MCF 10A (cell line): ENCODE data around the gene OLFM1. TPM values are rescaled to one million over a fixed set of nuclear protein-coding genes. Genes with fewer than 3 reads are reported as not detected.
"Not testable (repeated sequence)": the region's sequence is repeated elsewhere in the genome, so short reads cannot be mapped to it uniquely, and the experiment has no call there.

Experiments used
- BruUV-seq: library from RNA; stranded (reverse); fragments of 400-500 nt; replicated peaks from 2 replicates; lab custom pipeline; 2021; lab: Mats Ljungman, UMichigan
- CTCF ChIA-PET: fragments of 300-600 bp; sonication (Branson Sonifier 250); formaldehyde crosslinking; extraction: SDS; loops from one replicate; lab custom pipeline; 2021; ENCODE audit warnings: antibody characterized with exemption, inconsistent platforms; lab: Yijun Ruan, JAX
- POLR2A ChIA-PET: fragments of 300-600, 350-650 bp; sonication (Branson Sonifier 250); formaldehyde crosslinking; extraction: SDS; loops from one replicate; lab custom pipeline; 2020; ENCODE audit warnings: antibody characterized with exemption, inconsistent platforms; lab: Yijun Ruan, JAX
- DNase-seq: peaks from one replicate; pipeline ENCODE4 v3.0.0-alpha.2; 2018; ENCODE audit not compliant: unreplicated experiment
- H3K27ac Mint-ChIP-seq: one replicate; pipeline ENCODE4 v1.8.0; 2022; ENCODE audit warnings: mild to moderate bottlenecking, low read depth, mixed read lengths; ENCODE audit not compliant: unreplicated experiment
- H3K27me3 Mint-ChIP-seq: one replicate; pipeline ENCODE4 v1.8.0; 2022; ENCODE audit warnings: mixed read lengths; ENCODE audit not compliant: insufficient read depth, unreplicated experiment
- H3K36me3 Mint-ChIP-seq: one replicate; pipeline ENCODE4 v1.8.0; 2022; ENCODE audit warnings: mild to moderate bottlenecking, moderate library complexity, mixed read lengths; ENCODE audit not compliant: insufficient read depth, unreplicated experiment
- H3K4me1 Mint-ChIP-seq: one replicate; pipeline ENCODE4 v1.8.0; 2022; ENCODE audit warnings: mixed read lengths; ENCODE audit not compliant: insufficient read depth, unreplicated experiment
- H3K4me3 Mint-ChIP-seq: one replicate; pipeline ENCODE4 v1.8.0; 2022; ENCODE audit warnings: mild to moderate bottlenecking, moderate library complexity, mixed read lengths; ENCODE audit not compliant: unreplicated experiment
- H3K9me3 Mint-ChIP-seq: one replicate; pipeline ENCODE4 v1.8.0; 2022; ENCODE audit warnings: mixed read lengths; ENCODE audit not compliant: unreplicated experiment
- CTCF ChIP-seq: fragments of 200-600 bp; IDR thresholded peaks from one replicate; pipeline ENCODE4 v1.8.0; 2022; ENCODE audit warnings: antibody characterized with exemption, mild to moderate bottlenecking; ENCODE audit not compliant: unreplicated experiment
- intact Hi-C: fragments of 100-400 bp; cut with micrococcal nuclease; formaldehyde crosslinking; loops from 2 replicates; pipeline ENCODE4 v1.14.1; 2022
- total RNA-seq: library from RNA; stranded (reverse); gene quantifications from 2 replicates; pipeline ENCODE4 v1.2.3, GENCODE V29; 2022

Gene OLFM1
- total RNA-seq, 1 experiment from 2014 or later: not detected

- peaks cover 60% of the 10 kb centered on the region for H3K27me3 Mint-ChIP-seq
- H3K4me3 Mint-ChIP-seq: no peak overlapping the region
Measured at GRCh38 chr9:135160862-135161261, 73.4 kb downstream of the OLFM1 start.

GRCh38 chr9:135162599-135162998 lies 75.1 kb downstream of the OLFM1 start:
- POLR2A ChIA-PET, CTCF ChIA-PET, intact Hi-C loops, H3K36me3 Mint-ChIP-seq, H3K4me3 Mint-ChIP-seq, H3K4me1 Mint-ChIP-seq, H3K27ac Mint-ChIP-seq, DNase-seq, BruUV-seq, H3K9me3 Mint-ChIP-seq: not testable (repeated sequence)
- peaks cover 71% of the 10 kb centered on the region for H3K27me3 Mint-ChIP-seq

More at GRCh38 chr9:135160862-135161261, 73.4 kb downstream of the OLFM1 start:
- POLR2A ChIA-PET: interaction anchor here (0.7 kb wide), 1 partner anchor 22 kb away, joined by 3 read pairs; no protein-coding TSS in a partner anchor
- Mint-ChIP-seq H3K36me3 (no peaks in the 10 kb centered on the region), H3K9me3 (peaks cover 9% of the 10 kb centered on the region), H3K4me1 (no peaks in the 10 kb centered on the region), H3K27ac (no peak overlapping the region)
- no peak for DNase-seq
- intact Hi-C loops: no loop called here
- TF ChIP-seq CTCF: no peak
- CTCF ChIA-PET: interaction anchor here (0.6 kb wide), 1 partner anchor 11 kb away, joined by 3 read pairs; no protein-coding TSS in a partner anchor
- no TSS peak for BruUV-seq

- no peaks in the 10 kb centered on the region for H3K4me1 Mint-ChIP-seq
- no TSS peak for BruUV-seq
Measured at GRCh38 chr9:135163023-135163780, 75.7 kb downstream of the OLFM1 start.

GRCh38 chr9:135164036-135164435 lies 76.6 kb downstream of the OLFM1 start:
- H3K36me3 Mint-ChIP-seq: no peaks in the 10 kb centered on the region
- CTCF ChIA-PET: interaction anchor here (0.8 kb wide), 1 partner anchor 351 kb away, joined by 3 read pairs; no protein-coding TSS in a partner anchor
- DNase-seq: no peak
- intact Hi-C loops: no loop called here
- no TSS peak for BruUV-seq
- no peak overlapping the region for H3K4me3 Mint-ChIP-seq
- peaks cover 77% of the 10 kb centered on the region for H3K27me3 Mint-ChIP-seq
- no peaks in the 10 kb centered on the region for H3K9me3 Mint-ChIP-seq
- H3K4me1 Mint-ChIP-seq: no peaks in the 10 kb centered on the region
- POLR2A ChIA-PET: no interaction called here
- no peak overlapping the region for H3K27ac Mint-ChIP-seq
- TF ChIP-seq CTCF: no peak

More at GRCh38 chr9:135163023-135163780, 75.7 kb downstream of the OLFM1 start:
- Mint-ChIP-seq H3K27me3 (peaks cover 71% of the 10 kb centered on the region), H3K36me3 (no peaks in the 10 kb centered on the region), H3K4me3 (no peak overlapping the region), H3K9me3 (no peaks in the 10 kb centered on the region), H3K27ac (no peak overlapping the region)
- DNase-seq: no peak
- ChIA-PET CTCF (no interaction called here), POLR2A (no interaction called here)
- TF ChIP-seq CTCF: no peak
- intact Hi-C loops: no loop called here
